GM19324 (cell line): ENCODE results near the gene DOCK1.

Experiments
- ATAC-seq: cut with Tn5 transposase; IDR thresholded peaks from one replicate; pipeline ENCODE4 v1.9.1; 2021; ENCODE audit warnings: mild to moderate bottlenecking, moderate library complexity; ENCODE audit not compliant: unreplicated experiment, low FRiP score

DOCK1 gene

GRCh38 chr10:127434006-127434405, 528.8 kb downstream of the DOCK1 start:
- ATAC-seq = no peak

GRCh38 chr10:127435246-127435645, 530.0 kb downstream of the DOCK1 start:
- no peak for ATAC-seq

DNA sequence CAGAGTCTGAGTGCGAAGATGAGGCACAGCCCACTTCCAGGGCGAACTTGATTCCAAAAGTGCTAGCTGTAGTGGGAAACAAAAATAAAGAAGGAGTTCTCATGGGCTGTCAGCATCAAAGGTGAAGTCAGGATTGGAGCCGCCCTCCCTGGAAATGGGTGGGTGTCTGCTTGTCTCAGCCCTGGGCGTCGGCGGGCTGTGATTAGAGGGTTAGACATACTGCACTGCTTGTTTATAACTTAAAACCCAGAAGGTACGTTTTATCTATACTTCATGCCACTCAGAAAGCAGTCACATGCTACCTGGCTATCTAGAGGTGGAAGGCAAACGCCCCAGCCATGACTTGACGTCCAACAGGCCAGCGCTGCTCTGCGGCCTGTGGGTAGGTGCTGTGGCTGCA, 535.1 kb downstream of the DOCK1 start:
- no peak for ATAC-seq

DNA sequence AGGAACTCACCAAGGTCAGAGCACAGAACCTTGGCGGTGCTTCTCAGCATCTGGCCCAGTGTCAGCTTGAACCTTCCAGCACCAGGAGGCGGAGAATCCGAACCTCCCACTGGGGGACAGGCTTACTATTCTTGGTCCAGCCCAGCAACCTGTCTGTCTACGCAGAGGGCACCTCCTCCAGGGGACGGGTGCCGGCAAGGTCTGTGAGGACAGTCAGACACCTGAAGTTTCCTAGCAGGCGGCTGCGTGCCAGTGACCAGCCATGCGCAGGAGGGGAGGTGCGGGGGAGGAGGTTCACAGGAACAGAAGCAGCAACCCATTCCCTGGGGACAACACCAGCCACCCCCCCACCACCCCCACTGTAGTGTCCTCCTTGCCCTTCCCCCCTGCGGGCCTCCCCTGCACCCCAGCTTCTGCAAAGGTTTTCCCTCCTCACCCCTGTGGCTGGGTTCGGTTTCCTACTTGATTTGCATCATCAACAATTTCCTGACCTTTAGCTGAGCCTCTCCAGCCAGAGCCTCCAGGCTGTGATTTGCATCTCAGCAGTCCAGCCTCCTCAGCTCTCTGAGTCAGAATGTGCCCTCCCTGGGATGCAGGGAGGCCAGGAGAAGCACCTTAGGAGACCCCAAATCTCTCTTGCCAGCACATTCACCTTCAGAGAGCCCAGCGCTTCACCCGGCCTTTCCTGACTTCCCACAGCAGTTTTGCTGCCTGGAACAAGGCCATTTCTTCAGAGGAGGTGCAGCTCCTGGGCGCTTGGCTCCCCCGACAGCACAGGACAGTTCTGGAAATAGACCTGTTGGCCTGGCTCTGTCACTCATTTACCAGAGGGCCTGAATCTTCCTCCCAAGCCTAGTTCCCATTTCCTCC, 536.4 kb downstream of the DOCK1 start:
- ATAC-seq = no peak

DNA sequence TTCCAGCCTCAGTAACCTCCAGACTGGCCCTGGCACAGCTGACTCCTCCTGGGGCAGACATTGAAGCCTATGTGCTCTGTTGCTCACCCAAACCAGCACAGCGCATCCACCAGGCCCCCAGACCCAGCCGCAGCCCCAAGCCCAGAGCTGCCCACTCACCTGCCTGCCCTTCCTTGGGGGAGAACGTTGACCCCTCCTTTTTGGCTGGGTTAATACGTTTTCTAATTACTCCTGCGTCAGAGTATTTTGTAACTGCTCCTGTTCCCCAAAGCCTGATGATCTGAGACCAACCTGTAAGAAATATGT, 536.9 kb downstream of the DOCK1 start:
- ATAC-seq = no peak

- no peak for ATAC-seq
These were observed 538.9 kb downstream of the DOCK1 start for GRCh38 chr10:127444155-127444554.

DNA sequence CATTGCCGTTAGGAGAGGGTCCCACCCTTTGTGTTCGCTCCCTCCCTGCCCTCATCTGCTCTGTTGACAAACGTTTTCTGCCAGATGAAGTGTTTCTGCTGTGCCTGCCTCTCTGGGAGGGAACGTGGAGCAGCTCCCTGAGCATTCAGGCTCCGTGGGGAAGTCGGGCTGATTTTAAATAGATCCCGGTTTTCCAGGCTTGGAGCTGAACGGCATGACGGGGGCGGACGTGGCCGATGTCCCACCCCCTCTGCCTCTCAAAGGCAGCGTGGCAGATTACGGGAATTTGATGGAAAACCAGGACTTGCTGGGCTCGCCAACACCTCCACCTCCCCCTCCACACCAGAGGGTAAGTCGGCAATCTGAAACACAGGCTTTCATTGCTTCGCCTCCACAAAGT, 542.0 kb downstream of the DOCK1 start:
- ATAC-seq = no peak

DNA sequence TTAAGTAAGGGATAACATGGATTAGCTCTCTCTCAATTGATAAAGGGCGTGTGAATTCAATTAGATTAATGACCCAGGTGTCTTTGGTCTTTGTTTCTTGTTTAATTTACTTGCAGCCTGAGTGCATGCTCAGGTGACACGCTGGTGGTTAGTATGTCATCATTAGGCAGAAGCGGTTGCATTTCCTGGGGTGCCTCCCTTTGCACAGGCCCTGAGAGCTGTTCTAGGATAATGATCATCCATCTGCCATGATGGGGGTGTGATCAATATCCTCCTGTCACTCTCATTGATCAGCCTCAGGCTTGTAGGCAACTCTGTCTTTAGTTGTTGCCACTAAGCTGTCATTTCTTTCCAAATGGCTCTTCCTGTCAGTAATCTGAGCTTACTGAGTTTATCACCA, 544.3 kb downstream of the DOCK1 start:
- no peak for ATAC-seq

- no peak for ATAC-seq
These were observed 545.4 kb downstream of the DOCK1 start for GRCh38 chr10:127450644-127451043.

DNA sequence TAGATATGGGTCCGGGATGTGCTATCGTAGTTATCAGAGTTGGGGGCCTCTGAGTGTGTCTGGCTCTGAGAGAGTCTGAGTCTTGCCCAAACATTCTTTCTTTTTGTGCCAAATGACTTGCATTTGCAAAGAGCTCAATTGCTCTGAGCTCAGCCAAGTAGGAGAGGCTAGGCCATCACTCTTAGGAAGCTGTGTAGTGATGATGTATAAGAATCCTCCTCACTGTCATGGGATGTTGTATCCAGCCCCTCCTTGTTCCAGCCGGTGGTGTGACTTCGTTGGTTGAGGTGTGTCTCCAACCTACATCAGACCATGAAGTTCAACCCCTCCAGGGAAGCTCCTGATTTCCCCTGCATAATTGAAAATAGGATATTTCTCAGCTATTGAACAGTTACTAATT, 546.4 kb downstream of the DOCK1 start:
- no peak for ATAC-seq

DNA sequence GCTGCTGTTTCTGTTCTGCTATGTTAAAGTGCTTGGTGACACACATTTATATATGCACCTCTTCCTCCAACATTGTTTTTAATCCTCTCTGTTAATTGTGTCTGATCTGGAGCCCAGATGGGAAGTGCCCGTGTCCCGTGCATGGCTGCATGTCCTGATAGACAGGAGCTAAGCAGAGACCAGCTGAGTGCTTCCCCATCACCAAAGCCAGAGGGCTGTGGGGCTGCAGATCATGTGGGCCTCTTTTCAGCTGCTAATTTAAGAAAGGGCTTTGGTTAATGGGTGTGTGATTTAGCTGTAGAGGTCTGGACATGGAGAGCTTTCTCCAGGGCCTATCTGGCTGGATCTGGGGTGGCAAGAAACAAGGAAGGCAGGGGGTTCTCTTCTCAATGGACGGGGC, 547.3 kb downstream of the DOCK1 start:
- ATAC-seq = no peak

DNA sequence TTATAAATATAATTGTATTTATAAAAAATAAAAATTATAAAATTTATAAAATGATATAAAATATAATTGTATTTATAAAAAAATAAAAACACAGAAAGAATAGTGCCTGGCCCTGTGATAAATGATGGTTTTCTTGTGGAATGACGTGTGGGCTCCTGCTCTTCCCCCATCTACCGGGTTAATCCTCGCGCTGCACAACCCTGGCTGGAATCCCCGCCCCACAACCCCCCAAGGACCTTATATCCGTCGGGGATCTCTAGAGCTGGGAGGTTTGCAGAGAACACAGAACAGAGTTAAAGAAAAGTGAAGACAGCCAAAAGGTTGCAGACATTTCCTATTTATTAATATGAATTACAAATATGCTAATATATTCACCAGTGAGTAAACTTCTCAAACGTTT, 548.5 kb downstream of the DOCK1 start:
- ATAC-seq = no peak

GRCh38 chr10:127456122-127456521, 550.9 kb downstream of the DOCK1 start:
- no peak for ATAC-seq

DNA sequence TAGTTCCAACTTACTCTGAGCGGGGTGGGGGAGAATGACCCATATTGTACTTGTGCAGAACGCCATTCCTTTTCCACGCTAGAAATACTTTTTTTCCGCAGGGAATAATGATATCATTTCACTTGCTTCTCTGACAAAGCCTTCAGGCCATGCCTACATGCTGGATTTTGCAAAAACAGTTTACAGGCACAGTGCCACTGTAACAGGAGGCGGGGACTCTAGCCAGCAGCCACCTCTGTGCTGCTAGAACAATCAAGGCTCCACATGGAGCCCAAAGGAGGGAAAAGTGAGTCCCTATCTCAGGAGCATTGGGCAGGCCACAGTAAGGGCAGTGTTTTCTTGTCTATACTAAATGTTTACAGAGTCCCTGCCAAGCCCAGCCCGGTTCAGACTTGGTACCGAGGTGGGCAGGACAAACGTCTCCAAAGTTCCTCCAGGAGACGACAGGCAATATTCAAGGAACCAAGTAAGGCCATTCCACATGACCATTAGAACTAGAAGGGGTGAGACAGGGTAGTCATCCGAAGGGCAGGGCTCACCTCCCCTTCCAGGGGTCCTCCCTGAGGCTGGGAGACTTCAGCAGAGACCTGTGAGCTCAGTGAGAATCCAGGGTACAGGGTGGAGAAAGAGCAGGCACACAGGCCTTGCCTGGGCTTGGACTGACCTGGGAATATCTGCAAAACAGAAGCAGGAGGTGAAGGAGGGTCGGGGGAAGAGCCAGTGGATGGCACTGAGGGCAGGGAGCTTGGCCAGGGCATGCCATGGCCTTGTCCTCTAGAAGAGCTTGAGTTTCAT, 553.0 kb downstream of the DOCK1 start:
- ATAC-seq = no peak

DNA sequence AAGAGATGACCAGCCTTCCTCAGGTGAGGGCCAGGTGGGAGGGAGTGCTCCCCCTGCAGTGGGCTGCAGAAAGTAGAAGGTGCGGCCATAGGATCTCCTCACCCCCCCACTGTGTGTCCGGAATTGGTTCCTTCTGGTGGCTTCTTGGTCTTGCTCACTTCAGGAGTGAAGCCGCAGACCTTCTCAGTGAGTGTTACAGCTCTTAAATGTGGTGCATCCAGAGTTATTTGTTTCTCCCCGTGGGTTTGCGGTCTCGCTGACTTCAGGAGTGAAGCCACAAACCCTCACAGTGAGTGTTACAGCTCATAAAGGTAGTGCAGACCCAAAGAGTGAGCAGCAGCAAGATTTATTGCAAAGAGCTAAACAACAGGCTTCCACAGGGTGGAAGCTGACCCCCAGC, 553.6 kb downstream of the DOCK1 start:
- ATAC-seq = no peak

GRCh38 chr10:127459918-127460317, 554.7 kb downstream of the DOCK1 start:
- no peak for ATAC-seq

DNA sequence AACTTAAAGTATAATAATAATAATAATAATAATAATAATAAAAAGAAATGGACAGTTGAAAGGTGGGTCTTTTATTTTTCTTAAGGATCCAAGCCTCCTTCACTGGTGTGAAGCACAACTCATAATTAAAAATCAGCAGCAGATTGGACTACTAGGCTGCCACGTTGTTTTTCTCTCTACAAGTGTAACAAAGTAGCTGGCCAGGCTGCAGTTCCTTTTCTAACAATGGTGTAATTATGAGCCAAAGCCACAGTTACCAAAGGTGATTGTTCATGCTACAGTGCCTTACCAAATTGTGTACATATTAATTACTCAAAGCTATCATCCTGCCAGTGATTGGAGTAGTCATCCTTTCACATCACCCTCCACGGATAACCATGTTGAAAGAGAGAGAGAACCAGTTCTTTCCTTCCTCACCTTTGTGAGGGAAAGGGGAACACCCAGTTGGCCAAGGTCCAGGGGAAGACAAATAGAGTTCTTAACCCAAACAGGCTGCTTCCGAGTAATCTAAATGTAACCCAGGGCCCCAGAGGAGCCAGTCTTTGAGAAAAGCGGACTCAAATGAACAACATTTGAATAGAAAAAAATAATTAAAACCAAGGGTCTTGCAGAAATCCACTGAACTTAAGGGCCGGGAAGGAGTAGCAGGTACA, 557.5 kb downstream of the DOCK1 start:
- ATAC-seq = no peak

GRCh38 chr10:127463548-127463947, 558.3 kb downstream of the DOCK1 start:
- ATAC-seq = no peak

DNA sequence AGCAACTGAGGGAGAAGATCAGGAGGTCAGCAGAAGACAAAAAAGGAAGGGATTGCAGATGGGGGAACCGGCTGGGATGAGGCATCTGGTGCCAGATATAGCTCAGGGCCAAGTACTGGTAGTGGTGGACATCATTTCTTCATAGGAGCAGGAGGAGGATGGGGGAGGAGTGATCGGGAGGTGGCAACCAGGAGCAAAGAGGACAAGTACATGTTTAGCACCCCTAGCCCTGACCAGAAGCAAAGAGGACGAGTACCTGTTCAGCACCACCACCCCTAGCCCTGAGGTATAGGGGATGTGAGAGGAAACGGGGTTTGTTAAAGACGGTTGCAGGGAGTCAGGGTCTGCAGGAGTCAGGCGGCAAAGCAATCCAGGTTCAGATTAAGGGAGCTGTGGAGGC, 559.3 kb downstream of the DOCK1 start:
- ATAC-seq = no peak

DNA sequence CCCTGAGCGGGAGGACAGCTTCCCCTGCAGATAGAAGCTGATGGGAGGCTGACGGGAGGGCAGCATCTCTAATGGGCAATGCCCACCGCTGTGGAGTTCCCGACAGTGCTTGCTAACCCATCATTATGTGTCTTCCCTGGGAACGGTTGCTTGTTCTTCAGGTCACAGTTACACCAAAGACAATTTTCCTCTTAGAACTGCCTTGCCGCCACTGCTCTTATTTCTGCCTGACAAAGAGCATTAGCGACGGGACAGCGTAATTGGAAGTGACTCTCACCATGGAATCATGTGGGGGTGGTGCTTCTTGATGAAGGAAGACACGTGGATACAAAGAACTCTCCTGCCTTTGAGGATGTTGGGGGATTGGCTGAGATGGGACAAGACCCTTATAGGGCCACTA, 562.6 kb downstream of the DOCK1 start:
- no peak for ATAC-seq

DNA sequence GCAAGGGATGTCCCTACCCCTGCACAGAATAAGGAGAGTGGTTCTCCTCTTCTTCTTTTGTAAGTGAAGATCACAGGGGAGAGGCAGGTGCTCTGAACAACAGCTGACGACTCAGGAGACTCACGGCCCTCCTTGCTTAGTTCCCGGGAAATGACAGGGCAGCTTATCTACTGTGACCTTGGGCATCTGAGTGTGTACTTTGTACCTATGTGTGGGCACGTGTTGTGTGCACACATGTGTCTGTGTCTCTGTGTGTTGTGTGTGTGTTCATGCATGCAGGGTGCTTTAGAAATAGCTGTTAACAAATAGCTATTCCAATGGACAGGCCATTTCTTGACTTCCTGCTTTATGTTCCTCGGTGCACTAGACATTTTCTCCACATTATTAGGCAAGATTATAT, 563.4 kb downstream of the DOCK1 start:
- no peak for ATAC-seq

DNA sequence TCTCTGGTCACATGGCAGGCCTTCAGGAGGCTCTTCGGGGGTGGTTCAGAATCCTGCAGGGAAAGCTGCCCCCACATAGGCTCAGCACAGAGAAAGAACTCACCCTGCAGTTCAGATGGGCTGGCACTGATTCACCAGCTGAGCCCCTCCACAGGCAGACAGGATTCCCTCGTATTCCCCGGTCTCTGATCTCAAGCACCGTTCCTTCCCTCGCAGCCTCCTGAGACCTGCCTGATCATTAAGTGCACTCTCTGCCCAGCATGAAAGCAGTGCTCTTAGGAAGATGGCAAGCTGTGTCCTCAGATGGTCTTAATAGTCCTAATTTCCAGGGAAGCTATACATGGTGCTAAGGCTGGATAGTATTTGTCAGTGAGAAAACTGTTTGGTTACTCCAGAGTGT, 565.7 kb downstream of the DOCK1 start:
- no peak for ATAC-seq
